ENCODE results near the gene ATXN10.

DNA sequence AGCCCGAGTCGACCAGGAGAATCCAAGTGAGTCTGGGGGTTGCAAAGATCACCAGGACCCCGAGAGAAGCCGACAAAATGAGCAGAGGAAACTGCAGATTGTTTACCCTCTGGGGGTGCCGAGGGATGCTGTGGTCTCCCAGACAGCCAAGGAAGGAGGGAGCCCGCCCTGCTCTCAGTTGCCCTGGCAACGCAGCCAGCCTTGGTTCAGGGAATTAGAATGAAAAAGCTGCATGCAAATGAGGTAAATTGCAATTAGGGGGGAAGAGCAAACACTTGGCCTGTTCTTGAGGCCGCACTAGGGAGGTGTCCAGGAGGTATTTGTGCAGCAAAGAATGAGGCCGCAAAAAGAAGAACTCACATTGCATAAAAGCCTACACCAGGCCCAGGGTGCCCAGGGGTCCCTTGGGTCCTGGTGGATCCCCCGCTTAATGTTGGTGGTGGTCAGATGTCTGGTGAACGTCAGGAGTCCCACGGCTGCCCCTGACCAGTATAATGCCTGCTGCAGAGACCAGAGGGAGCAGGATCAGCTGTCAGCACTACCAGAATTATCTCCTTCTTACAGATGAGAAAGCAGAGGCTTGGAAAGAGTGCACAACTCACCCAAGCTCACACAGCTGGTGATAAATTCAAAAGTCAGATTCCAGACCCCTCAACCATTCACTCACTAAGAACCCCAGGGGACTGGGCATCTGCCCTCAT, 40.3 kb upstream of the ATXN10 start:
- TF ChIP-seq POLR2A (IDR thresholded peaks at IDR 0.05) (no peak), POLR2AphosphoS5 (IDR thresholded peaks at IDR 0.05) (no peak), EP300 (IDR thresholded peaks at IDR 0.05) (no peak)
- TF ChIP-seq, protein P1, sequence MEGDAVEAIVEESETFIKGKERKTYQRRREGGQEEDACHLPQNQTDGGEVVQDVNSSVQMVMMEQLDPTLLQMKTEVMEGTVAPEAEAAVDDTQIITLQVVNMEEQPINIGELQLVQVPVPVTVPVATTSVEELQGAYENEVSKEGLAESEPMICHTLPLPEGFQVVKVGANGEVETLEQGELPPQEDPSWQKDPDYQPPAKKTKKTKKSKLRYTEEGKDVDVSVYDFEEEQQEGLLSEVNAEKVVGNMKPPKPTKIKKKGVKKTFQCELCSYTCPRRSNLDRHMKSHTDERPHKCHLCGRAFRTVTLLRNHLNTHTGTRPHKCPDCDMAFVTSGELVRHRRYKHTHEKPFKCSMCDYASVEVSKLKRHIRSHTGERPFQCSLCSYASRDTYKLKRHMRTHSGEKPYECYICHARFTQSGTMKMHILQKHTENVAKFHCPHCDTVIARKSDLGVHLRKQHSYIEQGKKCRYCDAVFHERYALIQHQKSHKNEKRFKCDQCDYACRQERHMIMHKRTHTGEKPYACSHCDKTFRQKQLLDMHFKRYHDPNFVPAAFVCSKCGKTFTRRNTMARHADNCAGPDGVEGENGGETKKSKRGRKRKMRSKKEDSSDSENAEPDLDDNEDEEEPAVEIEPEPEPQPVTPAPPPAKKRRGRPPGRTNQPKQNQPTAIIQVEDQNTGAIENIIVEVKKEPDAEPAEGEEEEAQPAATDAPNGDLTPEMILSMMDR (IDR thresholded peaks at IDR 0.05): no peak
